HG02759 (cell line): ENCODE data around the gene FABP3.
A peak's percentile ranks its signal among the peaks of the same experiment; 100 is the strongest.

ENCODE experiments used
- ATAC-seq: cut with Tn5 transposase; IDR thresholded peaks from one replicate; pipeline ENCODE4 v1.9.1; 2021; ENCODE audit warnings: mild to moderate bottlenecking, moderate library complexity; ENCODE audit not compliant: unreplicated experiment

Gene FABP3

GRCh38 chr1:31373056-31373896 is at the start of gene FABP3:
Gene FABP3, minus strand, starts transcription at chr1:31373076. Its CDS starts 62 bp downstream, at chr1:31373014.
- ATAC-seq = no peak

DNA sequence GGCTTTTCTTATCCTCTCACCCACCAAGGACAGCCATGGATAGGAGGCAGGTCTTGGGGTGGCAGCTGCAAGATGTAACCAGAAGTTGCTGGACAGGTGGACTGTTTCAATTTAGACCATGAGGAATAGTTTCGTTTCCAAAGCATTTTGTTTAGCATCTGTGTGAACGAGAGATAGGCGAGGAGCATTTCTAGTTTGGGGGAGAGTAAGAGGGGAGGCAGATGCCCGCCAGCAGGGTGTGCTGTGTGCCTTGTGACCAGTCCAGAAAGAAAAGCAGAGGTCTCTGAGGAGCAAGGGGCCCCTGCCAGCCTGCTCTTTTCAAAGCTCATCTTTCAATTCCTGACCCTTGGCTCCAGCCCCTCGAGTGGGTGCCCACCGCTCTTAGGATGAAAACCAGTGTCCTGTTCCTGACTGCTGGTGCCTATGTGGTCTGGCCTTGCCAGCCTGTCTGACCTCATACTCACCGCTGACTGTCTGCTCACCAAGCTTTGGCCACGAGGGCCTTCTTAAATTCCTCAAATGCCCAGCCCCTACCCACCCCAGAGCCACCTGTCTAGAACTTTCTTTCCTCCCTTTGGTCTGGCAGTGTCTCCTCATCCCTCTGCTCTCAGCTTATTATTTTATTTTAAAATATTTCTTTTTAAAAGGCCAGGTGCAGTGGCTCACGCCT is 48.6 kb upstream of the FABP3 start:
- no peak for ATAC-seq

DNA sequence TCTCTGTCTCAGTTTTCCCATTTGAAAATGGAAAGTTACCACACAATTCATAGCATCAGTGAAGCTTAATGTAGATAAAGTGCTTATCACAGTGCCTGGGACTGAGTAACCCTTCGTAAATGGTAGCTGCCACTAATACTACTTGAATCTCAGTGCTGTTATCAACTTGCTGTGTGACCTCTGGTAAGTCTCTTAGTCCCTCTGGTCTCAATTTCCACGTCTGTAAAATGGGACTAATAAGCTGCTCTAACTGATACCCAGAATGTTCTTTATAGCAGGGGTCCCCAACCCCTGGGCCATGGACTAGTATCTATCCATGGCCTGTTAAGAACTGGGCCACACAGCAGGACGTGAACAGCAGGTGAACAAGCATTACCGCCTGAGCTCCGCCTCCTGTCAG is 47.8 kb upstream of the FABP3 start:
- no peak for ATAC-seq

- no peak for ATAC-seq
These were observed 45.9 kb upstream of the FABP3 start for GRCh38 chr1:31418626-31419323.

DNA sequence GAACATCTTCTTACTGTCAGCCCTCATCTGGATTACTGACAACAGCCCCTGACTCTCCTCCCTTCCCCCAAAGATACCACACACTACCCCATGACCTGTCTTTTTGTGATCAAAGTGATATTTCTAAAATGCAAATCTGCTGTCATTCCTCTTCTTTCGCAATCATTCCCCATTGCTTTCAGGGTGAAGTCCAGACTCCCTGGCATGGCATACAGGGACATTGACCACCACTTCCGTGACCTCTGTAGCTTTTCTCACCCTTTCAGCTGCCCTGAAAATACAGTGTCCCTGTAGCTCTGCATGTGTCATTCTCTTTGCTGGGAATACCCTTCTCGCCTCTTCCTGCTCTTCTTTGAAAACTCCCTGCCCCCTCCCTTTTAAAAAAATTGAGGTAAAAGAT is 44.3 kb upstream of the FABP3 start:
- ATAC-seq = no peak

- ATAC-seq = no peak
These were observed 43.3 kb upstream of the FABP3 start for GRCh38 chr1:31416101-31416736.

- ATAC-seq = no peak
These were observed 42.8 kb upstream of the FABP3 start for GRCh38 chr1:31415658-31416057.

DNA sequence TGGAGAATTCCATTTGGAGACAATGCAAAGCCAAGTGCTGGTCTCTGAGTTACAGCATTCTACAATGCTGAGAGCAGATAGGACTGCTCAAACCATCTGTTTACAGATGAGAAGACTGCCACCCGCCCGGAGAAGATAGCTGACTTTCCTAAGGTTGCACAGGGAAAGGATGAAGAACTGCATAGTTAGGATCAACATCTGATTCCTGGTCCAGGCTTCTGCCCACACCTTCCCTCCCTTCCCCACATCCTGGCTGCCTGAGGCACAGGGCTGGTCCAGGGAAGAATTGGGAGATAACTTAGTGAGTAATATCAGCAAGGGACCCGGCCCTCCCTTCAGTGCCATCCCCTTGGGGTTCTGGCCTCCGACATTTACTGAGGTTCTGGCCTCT is 42.1 kb upstream of the FABP3 start:
- no peak for ATAC-seq

DNA sequence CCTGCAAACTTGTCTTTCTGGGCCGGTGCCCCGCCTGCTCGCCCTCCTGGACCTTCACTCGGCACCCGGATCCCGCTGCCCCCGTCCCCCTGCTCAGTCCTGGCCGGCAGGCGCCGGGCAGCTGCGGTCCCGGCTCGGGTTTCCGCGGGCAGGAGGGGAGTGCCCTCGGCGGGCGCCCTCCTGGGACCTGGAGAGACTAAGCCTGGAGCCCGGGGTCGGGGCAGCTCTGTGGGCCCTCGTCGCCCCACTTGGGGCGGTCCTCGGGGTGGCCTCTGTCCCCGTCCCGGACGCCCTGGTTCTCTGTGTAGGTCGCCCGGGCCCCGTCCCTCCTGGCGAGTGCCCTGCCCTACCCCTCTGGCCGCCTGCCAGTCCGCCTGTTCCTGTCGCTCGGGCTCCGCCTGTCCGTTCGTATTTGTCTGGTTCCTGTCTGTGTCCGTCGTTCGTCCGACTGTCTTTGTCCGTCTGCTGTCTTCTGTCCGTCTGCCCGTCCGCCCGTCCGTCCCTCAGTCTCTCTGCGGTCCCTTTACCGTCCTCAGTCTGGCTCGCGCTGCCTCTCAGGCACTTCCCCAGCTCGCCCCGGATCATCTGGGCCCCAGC is 40.6 kb upstream of the FABP3 start:
- peak; percentile 36 for ATAC-seq

DNA sequence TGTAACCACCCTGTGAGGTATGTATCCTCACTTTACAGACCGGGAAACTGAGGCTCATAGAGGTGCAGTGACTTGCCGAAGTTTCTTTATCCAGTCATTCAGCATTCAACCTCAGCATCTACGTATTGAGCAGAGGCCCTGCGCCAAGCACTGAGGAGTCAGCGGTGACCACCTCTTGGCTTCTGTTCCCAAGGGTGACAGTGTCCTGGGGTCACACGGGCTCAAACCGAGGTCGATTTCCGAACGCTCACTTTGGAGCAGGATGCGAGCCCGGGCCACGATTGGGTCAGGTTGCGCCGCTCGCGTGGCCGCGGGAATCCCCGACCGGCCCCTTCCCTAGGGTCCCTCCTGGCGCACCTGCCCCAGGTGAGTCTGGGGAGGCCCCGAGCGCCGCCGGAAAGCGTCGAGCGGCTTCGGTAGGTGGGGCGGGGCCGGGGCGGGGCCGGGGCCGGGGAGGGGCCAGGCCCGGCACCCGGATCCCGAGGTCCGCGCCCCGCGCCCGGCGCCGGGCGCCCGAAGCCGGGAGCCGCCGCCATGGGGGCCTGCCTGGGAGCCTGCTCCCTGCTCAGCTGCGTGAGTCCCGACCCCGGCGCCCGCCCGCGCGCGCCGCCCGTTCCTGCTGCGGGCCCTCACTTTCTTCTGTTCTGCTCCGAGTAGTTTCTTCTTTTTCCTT is 40.0 kb upstream of the FABP3 start, which contains the start of gene SERINC2:
Gene SERINC2 (plus strand): TSS at position 482 of the 673 bp plus-strand sequence. CDS start 53 bp downstream, at position 535.
- ATAC-seq = peak; percentile 76

- ATAC-seq = no peak
These were observed 39.3 kb upstream of the FABP3 start for GRCh38 chr1:31412205-31412604.

- no peak for ATAC-seq
These were observed 38.0 kb upstream of the FABP3 start for GRCh38 chr1:31410871-31411270.

- no peak for ATAC-seq
These were observed 37.3 kb upstream of the FABP3 start for GRCh38 chr1:31409946-31410858.

DNA sequence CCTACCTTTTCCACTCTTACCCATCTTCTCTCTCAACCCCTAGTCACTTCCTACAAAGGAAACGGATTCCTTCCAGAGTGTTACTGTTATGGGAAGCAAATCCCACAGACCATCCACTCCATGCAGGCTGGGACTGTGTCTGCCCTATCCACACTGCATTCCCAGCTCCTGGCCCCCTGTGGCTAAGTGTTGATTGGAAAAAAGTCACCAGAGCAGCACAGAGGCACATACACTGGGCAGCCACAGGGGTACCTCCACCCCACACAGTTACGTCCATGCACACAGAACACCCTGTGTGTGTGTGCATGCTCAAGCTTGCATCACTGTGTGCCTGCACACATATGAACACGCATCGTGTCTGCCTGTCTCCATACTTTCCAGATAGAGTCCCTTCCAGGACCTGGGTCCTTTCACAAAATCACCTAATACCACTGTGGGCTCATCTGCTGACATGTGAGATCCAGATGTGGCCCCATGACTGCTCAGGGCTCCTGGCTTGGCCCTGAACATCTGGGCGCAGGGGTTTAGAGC is 36.0 kb upstream of the FABP3 start:
- ATAC-seq = no peak

DNA sequence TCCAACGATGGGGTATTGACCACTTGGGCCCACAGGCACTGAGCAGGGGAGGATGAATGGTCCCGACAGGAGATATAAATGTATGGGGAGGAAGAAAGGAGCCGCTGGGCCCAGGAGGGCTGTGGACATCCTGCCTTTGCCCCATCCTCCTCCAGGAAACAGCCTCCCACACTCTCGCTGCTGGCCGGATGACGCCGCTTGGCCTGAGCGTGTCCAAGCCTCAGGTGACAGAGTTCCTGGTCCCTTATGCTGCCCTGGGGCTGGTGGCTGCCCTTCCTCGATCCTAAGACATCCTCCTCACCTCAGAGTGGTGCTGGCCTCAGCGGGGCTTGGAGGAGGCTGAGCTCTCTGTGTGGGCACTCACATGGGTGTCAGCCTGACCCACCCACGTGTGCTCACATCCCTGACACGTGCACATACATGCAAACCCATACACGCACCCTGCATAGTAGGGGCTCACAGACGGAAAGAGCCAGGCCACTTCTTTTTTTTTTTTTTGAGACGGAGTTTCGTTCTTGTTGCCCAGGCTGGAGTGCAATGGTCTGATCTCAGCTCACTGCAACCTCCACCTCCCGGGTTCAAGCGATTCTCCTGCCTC is 34.3 kb upstream of the FABP3 start:
- no peak for ATAC-seq

DNA sequence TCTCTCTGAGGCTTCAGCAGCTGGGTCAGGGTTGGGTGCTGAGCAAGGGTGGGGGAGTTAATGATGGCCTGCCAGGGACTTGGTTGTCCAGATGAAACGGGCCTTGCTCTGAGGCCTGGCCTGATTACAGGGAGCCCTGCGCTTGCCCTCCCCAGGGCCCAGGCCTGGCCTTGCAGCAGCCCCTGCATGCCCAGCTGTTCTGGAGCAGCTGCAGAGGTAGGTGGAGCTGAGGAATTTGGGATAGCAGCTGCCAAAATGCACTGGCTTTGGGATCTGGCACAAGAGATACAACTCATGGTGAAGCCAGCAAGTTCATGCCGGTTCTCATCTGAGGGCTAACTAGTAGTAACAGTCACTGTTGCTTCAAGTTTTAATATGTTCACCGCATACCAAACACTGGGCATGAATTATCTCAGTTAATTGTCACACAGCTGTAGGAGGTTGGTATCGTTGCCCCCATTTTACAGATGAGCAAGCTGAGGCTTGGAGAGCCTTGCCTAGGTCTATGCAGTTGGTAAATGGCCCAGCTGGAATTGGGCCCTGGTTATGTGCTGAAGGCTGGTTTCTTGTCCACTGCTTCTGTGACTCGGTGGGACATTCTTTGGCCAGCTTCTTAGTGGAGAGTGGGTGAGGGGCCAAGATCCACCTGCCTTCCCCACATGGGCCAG is 32.8 kb upstream of the FABP3 start:
- ATAC-seq = no peak

DNA sequence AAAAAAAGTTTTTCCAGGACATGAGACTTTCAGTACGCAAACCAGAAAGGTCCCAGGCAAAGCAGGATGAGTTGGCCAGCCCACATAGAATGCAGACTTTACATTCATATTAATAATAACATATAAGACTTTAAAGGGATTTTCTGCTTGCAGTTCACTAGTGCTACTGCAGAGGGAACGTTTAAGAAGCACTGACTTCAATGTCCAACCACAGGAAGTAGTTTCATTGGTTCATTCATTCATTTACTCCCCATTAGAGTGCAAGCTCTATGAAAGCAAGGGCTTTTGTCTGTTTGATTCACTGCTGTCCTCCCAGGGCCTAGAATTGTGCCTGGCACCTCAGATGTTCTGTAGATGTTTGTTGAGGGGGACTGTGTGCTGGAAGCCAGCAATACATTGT is 28.4 kb upstream of the FABP3 start:
- no peak for ATAC-seq

DNA sequence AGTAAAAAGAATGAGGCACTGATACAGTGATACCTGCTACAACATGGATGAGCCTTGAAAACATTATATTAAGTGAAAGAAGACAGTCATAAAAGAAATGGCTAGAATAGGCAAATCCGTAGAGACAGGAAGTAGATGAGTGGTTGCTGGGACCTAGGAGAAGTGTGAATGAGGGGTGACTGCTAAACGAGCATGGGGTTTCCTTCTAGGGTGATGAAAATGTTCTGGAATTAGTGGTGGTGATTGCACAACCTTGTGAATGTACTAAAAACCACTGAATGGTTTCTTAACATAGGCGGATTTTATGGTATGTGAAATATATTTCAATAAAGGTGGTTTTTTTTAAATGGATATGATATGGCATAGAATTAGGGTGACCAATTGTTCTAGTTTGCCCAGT is 27.5 kb upstream of the FABP3 start:
- no peak for ATAC-seq
